Chondrocyte (in vitro differentiated cells): ENCODE measurements around the gene USP22. TPM values are rescaled to one million over a fixed set of nuclear protein-coding genes. Genes with fewer than 3 reads are reported as not detected.

Source experiments
- DNase-seq: peaks from one replicate; pipeline ENCODE4 v3.0.0; 2021; ENCODE audit warnings: mixed read lengths, low spot score
- H3K27ac Mint-ChIP-seq: one replicate; pipeline ENCODE4 v1.8.0; 2021; ENCODE audit warnings: mild to moderate bottlenecking, moderate library complexity, mixed read lengths; ENCODE audit not compliant: unreplicated experiment
- H3K27me3 Mint-ChIP-seq: 2 replicates; pipeline ENCODE4 v1.8.0; 2021; ENCODE audit warnings: low read depth, mixed read lengths
- H3K36me3 Mint-ChIP-seq: 2 replicates; pipeline ENCODE4 v1.8.0; 2021; ENCODE audit warnings: low read depth, mixed read lengths
- H3K4me1 Mint-ChIP-seq: 2 replicates; pipeline ENCODE4 v1.8.0; 2021; ENCODE audit warnings: low read depth, mild to moderate bottlenecking, mixed read lengths
- H3K4me3 Mint-ChIP-seq: one replicate; pipeline ENCODE4 v1.8.0; 2021; ENCODE audit warnings: mild to moderate bottlenecking, moderate library complexity, mixed read lengths; ENCODE audit not compliant: unreplicated experiment
- H3K9me3 Mint-ChIP-seq: 2 replicates; pipeline ENCODE4 v1.8.0; 2021; ENCODE audit warnings: low read depth, mixed read lengths
- CTCF ChIP-seq: fragments of 200-600 bp; sonication (generic); IDR thresholded peaks from 2 replicates; pipeline ENCODE4 v1.5.0; 2021; ENCODE audit warnings: antibody characterized with exemption, mild to moderate bottlenecking, moderate library complexity
- total RNA-seq: library from RNA; stranded (reverse); gene quantifications from 3 replicates; pipeline ENCODE4 v1.2.1, GENCODE V29; 2021

The USP22 gene
- total RNA-seq, 1 donor from 2014 or later: 248 TPM

GRCh38 chr17:20987511-20987910 lies 55.3 kb downstream of the USP22 start:
- Mint-ChIP-seq H3K27ac (no peak overlapping the region), H3K36me3 (peaks cover 10% of the 10 kb centered on the region), H3K9me3 (no peaks in the 10 kb centered on the region), H3K4me1 (peaks cover 25% of the 10 kb centered on the region), H3K27me3 (no peaks in the 10 kb centered on the region), H3K4me3 (no peak overlapping the region)
- no peak for TF ChIP-seq CTCF
- DNase-seq: no peak

- Mint-ChIP-seq H3K9me3 (no peaks in the 10 kb centered on the region), H3K4me1 (peaks cover 22% of the 10 kb centered on the region), H3K27ac (no peak overlapping the region), H3K27me3 (no peaks in the 10 kb centered on the region), H3K4me3 (no peak overlapping the region), H3K36me3 (peaks cover 15% of the 10 kb centered on the region)
- no peak for TF ChIP-seq CTCF
- DNase-seq: no peak
These were observed 55.9 kb downstream of the USP22 start for GRCh38 chr17:20986767-20987510.

GRCh38 chr17:20983359-20983637 lies 59.5 kb downstream of the USP22 start:
- no peak for TF ChIP-seq CTCF
- Mint-ChIP-seq H3K27me3 (no peaks in the 10 kb centered on the region), H3K27ac (no peak overlapping the region), H3K4me1 (peaks cover under 1% of the 10 kb centered on the region), H3K4me3 (no peak overlapping the region), H3K36me3 (peaks cover 26% of the 10 kb centered on the region), H3K9me3 (no peaks in the 10 kb centered on the region)
- no peak for DNase-seq

DNA sequence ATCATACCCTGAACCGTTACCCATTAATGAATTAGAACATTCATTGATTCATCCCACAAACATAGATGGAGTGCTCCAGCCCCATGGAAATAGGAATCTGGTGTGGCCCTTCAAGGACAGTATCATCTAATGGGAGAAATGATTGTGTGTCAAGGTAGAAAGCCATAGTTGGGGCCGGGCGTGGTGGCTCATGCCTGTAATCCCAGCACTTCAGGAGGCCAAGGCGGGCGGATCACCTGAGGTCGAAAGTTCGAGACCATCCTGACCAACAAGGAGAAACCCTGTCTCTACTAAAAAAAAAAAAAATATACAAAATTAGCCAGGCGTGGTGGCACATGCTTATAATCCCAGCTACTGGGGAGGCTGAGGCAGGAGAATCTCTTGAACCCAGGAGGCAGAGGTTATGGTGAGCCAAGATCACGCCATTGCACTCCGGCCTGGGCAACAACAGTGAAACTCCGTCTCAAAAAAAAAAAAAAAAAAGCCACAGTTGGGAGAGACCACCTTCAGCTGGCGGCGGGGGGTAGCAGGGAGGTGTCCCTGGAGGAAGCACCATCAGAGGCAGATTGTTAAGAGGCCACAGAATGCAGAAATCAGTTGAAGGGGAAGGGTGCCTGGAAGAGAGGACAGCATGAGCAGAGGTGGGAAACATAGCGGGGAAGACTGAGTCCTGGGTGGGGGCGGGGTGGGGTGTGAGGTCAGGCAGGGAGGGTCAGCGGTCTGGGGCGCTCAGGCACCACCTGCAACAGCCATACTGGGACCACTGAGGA lies 60.0 kb downstream of the USP22 start:
- no peak overlapping the region for H3K4me3 Mint-ChIP-seq
- H3K9me3 Mint-ChIP-seq: no peaks in the 10 kb centered on the region
- no peak overlapping the region for H3K27ac Mint-ChIP-seq
- no peak for DNase-seq
- H3K4me1 Mint-ChIP-seq: peaks cover 5% of the 10 kb centered on the region
- peaks cover 26% of the 10 kb centered on the region for H3K36me3 Mint-ChIP-seq
- TF ChIP-seq CTCF: no peak
- H3K27me3 Mint-ChIP-seq: no peaks in the 10 kb centered on the region

DNA sequence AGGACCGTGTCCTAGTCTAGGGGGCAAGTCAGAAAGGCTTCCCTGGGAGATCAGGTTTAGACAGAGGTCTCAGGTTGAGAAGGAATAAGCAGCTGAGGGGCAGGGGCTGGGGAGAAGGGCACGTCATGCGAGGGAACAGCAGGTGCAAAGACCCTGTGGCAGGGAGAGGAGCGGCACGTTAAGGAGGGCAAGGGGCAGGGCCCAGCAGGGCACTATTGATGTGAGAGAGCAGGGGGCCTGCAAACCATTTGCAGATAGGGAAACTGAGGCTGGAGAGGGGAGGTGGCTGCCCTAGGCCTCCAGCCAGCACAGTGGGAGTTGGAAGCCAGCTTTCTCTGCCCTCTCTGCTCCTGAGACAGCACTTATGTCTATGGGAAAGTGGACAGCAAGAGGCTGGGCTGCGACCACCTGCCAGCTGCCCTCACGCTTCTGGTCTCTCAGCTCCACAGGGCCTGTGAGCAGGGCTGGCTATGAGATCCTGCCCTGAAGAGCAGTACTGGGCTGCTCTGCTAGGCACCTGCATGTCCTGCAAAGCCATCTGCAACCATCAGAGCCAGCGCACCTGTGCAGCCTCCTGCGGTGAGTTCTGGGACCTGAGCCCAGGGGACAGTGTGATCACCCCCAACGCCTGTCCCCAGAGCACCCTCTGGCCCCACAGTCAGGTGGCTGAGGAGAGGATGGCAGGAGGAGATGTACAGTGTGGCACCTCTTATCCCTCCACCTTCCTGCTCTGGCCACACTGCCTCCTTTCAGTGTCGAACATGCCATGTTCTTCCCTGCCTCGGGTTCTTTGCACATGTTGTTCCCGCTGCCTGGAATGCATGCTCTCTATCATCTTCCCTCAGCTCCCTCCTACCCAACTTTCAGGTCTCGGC lies 61.5 kb downstream of the USP22 start:
- no peak for TF ChIP-seq CTCF
- Mint-ChIP-seq H3K9me3 (no peaks in the 10 kb centered on the region), H3K36me3 (peaks cover 20% of the 10 kb centered on the region), H3K27me3 (no peaks in the 10 kb centered on the region), H3K4me1 (peaks cover 16% of the 10 kb centered on the region), H3K27ac (peak overlapping the region; percentile 15), H3K4me3 (no peak overlapping the region)
- no peak for DNase-seq
